GM21526 (cell line): ENCODE measurements around the gene TSEN34.

ENCODE experiments used
- ATAC-seq: cut with Tn5 transposase; IDR thresholded peaks from one replicate; pipeline ENCODE4 v1.9.1; 2021; ENCODE audit warnings: moderate library complexity; ENCODE audit not compliant: unreplicated experiment, low FRiP score

The TSEN34 gene

DNA sequence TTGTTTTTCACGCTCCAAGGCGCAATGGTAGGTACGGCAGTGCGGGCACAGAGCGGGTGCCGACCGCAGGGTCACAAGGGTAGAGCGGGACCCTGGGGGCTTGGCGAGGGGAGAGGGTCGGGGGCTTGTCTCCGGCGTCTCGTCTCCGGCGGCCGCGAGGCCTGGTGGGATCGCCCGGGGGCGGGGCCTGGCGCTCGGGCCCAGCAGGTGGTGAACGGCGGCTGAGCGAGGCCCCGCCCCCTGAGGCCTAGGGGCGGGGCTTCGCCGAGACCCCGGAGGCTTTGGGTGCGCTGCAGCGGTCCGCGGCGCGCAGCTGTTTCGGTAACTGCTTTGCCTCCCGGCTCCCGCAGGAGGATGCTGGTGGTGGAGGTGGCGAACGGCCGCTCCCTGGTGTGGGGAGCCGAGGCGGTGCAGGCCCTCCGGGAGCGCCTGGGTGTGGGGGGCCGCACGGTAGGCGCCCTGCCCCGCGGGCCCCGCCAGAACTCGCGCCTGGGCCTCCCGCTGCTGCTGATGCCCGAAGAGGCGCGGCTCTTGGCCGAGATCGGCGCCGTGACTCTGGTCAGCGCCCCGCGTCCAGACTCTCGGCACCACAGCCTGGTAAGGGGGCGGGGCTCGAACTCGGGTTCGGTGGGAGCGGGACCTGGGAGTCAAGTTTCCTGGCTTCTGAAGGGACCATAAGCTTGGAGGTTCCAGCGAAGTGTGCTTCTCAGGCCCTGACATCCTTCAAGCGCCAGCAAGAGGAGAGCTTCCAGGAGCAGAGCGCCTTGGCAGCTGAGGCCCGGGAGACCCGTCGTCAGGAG is at the start of gene TSEN34:
Gene TSEN34 (plus strand): TSS at position 298 of the 800 bp plus-strand sequence. CDS start 57 bp downstream, at position 355.
- peak; percentile 19 for ATAC-seq

DNA sequence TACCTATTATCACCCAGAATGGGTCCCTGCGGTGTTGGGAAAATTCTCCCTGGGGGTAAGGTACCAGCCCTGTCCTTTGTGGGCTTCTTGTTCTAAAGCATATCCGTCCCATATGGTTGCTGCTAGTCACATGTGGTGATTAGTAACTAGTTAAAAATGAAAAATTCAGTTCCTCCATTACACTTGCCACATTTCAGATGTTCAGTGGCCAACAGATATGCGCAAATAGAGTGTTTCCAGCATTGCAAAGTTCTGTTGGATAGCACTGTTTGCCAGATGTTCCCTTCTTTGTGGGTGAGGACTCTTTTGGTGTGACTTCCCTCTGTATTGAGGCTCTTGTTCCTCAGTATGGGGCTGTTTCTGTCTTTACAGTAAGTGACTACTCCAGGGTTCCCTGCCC is 49.8 kb upstream of the TSEN34 start:
- ATAC-seq, result no peak

DNA sequence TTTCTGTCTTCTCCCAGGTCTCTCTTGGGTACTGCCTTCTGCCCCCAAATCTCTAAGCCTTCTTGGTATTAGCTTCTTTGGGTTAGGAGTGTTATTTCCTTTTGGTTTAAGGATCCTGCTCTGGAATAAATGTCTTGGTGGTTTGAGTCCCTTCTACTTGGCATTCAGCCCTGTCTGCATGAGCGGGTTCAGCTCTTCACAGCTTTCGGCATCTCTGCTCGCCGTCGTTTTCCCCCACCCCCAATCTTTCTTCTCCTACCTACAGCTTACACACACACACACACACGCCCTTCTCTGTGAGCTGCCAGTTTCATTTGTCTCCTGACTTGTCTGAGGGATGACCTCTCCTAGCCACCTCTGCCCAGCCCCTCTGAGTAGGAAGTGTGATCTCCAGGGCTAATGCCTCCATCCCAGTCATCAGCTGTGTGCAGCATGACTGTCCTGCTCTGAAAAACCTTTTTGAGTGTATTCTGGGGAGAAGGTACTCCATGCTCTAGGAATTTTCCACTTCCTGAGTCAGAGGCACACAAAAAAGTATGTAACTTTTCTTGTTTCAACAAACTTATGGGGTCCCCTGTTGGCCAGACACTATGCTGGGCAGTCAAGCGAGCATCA is 48.8 kb upstream of the TSEN34 start:
- no peak for ATAC-seq

DNA sequence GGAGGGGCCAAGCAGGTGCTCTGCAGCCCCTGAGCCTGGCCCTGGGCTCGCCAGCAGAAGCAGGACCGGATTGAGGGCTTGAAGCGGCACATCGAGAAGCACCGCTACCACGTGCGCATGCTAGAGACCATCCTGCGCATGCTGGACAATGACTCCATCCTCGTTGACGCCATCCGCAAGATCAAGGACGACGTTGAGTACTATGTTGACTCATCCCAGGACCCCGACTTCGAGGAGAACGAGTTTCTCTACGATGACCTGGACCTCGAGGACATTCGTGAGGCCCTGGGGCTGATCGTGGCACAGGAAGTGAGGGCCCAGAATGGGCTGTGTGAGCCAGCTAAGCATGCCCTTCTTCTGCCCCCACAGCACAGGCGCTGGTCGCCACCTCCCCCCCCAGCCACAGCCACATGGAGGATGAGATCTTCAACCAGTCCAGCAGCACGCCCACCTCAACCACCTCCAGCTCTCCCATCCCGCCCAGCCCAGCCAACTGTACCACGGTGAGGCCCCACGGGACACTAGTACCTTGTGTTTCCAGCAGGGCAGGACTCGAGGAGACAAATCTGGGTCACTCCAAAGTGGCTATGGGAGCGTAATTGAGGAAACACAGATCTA is 45.5 kb upstream of the TSEN34 start:
- no peak for ATAC-seq

DNA sequence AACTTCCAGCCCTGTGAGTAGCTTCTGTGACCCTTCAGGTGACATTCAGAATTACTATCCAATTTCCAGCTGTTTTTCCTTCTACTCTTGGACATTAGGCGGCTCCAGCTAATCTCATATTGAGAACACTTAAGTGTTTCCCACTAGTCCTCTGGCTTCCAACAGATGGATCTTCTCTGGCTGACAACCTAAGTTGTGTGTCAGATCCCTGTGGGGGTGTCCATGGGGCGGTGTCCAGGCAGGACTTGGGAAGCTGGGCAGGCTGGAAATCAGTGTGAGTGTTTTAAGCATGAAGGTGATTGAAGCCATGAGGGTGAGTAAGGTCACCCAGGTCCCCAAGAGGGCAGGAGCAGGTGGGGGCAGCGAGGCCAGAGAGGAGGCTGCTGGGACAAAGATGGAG is 43.4 kb upstream of the TSEN34 start:
- ATAC-seq, result no peak

DNA sequence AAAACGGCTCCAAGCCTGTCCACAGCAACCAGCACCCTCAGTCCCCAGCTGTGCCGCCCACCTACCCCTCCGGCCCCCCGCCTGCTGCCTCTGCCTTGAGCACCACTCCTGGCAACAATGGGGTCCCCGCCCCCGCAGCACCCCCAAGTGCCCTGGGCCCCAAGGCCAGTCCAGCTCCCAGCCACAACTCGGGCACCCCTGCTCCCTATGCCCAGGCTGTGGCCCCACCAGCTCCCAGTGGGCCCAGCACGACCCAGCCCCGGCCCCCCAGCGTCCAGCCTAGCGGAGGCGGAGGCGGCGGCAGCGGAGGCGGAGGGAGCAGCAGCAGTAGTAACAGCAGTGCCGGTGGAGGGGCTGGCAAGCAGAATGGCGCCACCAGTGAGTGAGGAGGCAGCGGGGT is 43.0 kb upstream of the TSEN34 start:
- no peak for ATAC-seq

DNA sequence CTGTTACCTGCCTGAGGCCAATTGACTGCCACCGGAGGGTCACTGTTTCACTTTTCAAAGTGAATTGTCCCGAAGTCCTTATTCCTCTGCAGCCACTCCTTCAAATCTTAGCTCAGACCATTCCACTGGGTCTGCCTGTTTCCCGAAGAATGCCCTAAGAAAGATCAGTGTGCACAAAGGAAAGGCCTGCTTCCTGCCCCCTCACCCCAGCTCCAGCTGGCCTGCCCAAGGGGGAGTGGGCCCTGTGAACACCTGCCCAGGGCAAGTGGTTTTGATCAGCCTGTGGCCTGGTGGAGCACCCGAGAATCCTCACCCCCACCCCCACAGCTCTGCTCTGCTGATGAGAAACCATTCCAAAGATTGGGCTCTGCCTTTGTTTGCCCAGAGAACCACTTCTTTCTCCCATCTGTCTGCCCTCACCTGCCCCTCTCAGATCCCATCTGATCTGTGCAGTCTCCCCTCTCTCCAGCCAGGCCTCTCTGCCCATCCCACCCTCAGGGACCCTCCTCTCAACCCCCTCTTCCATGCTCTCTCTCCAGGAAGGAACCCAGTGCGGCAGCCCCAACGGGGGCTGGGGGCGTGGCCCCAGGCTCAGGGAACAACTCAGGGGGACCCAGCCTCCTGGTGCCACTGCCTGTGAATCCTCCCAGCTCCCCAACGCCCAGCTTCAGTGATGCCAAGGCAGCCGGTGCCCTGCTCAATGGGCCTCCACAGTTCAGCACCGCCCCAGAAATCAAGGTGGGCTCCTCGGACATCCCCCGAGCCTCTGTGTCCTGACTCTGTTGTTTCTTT is 41.9 kb upstream of the TSEN34 start:
- no peak for ATAC-seq

DNA sequence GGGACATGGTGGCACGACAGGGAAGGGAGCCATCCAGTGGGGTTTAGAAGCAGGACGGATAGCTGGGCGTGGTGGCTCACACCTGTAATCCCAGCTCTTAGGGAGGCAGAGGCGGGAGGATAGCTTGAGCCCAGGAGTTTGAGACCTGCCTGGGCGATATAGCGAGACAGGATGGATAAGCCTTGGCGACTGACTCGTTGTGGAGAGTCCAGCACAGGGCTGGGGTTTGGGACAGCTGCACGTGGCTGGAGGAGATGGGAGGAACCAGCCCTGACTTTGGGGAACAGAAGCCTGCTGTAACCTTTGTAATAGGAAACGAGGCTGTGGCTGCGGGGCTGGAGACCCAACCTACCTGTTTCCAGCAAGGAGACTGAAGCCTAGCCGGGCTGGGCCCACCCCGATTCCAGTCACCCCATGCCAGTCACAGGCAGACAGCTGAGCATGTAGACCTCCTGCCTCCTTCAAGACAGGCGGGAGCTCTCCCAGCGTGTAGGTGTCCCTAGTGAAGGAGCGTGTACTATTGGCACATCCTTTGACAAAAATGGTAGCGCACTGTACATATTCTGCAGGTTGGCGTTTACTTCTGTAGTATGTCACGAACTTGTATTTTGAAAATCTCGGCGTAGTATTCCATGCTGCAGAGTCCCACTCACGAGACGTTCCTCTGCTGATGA is 39.6 kb upstream of the TSEN34 start:
- no peak for ATAC-seq

DNA sequence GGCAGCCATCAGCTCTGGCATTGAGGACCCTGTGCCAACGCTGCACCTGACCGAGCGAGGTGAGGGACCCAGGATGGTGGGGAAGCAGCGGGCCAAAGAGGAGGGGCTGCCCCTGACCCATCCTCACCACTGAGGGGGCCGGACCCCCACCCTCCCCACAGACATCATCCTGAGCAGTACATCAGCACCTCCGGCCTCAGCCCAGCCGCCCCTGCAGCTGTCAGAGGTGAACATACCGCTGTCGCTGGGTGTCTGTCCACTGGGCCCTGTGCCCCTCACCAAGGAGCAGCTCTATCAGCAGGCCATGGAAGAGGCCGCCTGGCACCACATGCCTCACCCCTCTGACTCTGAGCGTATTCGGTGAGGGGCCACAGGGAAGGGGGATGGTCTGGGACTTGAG is 38.8 kb upstream of the TSEN34 start:
- ATAC-seq, result no peak

DNA sequence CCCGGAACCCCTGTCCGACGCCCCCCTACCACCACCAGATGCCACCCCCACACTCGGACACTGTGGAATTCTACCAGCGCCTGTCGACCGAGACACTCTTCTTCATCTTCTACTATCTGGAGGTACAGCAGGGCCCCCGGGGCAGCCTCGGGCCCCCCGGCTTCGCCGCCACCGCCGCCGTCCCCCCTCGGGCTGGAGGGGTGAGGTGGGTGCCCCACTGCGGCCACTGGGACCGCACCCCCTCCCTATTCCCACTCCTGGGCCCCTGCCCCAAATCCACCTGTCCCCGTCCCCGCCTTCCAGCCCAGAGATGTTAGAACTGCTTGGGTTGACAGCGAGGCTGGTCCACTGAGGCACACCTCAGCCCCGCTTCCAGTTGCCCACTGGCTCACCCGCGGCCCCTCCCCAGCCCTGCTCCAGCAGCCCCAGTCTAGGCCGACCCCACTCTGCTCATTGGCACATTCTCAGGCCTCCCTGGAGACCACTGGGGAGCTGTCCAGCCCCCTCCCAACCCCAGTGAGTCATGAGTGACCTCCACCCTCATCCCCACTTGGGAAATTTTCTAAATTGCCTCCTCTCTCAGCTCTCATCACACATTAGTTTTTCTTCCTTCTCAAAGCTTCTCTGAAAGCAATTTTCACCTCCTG is 38.1 kb upstream of the TSEN34 start:
- no peak for ATAC-seq

DNA sequence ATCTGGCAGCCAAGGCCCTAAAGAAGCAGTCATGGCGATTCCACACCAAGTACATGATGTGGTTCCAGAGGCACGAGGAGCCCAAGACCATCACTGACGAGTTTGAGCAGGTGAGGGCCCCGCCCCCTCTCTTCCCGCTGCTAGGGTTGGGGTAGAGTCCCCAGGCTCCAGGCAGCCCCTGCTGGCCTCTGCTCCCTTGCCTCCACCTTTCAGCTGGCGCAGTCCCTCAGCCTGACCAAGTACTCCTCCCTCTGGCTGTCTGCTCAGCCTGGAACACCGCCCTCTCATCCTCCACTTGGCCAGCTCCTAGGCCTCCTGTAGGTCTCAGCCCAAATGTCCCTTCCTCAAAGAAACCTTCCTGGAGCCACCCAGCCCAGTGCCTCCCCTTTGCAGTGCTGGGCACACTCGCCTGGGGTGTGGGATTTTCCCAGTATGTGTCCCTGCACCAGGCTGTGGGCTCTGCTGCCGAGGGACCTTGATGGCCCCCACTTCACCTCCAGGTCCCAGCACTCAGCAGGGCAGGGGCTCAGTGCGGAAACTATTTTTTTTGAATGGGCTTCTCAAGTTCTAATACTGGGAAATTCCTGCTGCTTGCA is 37.3 kb upstream of the TSEN34 start:
- ATAC-seq, result no peak

DNA sequence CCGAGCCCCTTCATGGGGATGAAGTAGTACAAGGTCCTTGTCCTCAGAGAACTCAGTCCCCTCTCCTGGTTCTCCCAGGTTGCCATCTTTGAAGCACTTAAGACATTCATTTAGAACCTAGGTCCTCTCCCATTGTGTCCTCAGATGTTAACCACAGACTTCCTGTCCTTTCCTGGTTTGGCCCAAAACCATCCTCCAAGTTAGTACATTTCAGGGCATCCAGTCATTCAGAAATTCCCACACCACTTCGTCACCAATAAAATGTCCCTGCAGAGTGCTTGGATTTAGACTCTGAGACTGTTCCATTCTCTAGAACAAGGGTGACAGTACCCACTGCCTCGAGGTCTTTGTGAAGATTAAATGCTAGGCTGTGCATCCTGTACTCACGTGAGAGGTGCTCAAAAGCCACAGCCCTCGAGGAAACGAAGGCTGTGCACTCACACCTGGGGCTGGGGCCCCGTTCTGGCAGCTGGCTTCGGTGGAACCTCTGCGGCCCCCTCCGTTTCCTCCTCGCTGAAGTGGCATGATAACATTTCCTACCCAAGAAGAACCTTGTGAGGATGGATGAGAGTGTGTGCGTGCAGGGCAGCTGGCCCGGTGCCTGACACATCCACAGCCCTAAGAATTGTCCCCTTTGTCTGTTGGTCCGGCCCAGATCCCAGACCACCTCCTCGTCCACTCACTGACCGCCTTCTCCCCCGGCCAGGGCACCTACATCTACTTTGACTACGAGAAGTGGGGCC is 36.3 kb upstream of the TSEN34 start:
- ATAC-seq, result no peak

DNA sequence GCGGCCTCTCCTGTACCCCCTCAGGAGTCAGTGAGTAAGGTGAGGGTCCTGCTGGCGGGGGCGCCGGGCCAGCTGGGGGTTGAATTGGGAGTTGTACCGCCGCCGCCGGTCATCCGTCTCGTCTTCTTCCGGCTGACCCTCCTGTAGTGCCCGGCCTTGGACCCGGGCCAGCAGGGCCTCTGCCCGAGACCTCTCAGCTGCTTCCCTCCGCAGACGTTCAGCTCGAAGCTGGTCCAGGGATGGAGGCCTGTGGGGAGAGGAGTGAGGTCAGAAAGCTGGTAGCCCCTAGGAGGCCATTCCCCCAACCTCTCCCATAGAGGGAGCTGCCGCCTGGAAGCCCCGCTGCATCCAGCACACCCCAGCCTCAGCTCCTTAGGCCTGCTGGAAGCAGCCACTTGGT is 35.4 kb upstream of the TSEN34 start:
- no peak for ATAC-seq

DNA sequence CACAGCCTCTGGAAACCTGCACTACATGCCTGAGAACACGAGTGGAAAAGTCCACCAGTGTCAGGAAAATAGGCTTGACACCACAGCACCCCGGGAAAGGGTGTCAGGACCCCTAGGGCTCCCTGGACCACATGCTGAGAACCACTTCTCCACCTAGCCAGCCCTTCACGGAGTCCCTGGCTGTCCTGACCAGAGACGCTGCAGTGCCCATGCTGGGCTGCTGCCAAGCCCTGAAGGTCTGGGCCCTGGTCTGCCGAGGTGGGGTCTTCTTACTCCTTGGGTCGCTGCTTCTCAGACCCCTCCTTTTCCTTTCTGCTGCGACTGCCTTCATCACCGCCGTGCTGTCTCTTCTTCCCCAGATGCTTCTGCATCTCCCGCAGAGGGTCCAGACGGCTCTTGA is 34.6 kb upstream of the TSEN34 start:
- no peak for ATAC-seq

DNA sequence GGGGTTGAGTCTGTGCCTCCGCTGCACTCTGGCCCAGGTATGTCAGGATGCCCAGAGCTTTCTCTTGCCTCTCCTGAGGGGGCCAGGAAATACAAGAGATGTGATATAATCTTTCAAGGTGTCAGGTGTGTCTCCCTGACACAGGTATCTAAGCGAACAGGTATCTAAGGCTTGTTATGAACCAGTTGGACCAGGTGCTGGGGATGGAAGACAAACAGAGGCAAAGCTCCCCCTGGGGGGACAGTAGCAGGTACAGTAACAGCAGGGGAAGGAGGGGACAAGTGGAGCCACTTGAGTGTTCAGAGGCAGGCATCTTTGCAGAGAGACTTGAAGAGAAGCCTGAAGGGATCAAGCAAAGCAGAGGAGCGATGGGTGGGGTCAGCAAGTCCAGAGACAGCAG is 34.2 kb upstream of the TSEN34 start:
- ATAC-seq, result no peak

DNA sequence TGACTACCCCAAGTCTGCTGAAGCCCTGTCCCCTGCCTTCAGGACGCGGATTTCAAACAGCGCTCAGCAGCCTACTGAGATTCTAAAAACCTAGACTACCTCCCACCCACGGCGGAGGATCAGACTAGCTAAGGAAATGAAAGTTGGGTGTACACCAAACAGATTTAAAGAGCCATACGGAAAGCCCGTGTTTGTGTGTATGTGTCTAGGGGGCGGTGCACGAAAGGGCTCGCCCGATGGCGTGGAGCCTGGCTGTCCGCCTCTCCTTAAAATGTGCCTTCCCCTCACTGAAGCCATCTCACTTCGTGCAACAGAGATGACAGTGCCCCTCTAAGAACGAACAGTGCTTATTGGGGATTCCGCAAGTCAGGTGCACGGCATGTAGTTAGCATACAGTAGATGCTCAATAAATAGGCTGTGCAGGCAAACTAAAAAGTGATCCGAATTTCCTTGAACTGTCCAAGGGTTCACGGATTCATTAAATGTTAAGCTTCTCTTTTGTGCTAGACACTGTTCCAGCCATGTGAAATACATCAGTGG is 32.2 kb upstream of the TSEN34 start:
- no peak for ATAC-seq

DNA sequence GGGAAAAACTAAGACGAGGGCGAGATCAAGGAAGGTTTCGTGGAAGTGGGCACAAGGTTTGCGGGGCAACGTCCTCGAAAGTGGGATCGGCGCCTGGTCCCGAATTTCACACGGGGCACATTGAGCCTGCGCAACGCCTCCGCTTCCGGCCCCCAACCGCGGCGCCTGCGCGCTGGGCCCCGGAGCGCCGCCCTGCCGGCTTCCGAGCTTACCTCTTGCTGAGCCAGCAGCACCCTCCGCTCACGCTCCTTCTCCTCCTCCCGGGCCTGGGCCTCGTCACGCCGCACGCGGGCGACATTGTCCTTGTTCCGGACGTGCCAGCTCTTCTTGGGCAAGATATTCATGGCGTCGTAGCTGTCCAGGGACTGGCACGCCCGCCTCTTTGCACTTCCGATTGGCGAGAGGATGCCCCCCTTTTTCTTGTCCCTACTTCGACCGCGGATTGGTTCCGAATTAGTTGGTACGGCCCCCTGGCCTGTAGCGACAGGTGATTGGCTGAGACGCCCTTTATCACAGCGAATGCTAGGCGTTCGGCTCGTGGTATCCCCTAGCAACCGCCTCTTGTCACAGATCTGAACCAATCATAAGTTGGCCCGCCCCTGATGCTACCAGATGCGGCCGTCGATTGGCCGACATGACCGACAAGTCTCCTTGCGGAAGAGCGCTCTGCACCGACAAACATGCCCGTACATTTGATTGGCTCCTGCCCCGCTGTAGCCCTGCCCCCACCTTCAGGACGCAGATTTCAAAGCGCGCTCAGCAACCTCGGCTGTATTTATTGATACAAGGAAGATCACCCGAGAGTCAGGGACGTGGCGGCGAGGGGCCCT is 31.5 kb upstream of the TSEN34 start, which contains the start of gene LENG1:
Gene LENG1 (minus strand): TSS at position 370 of the 830 bp plus-strand sequence. CDS start 26 bp downstream, at position 344.
- peak; percentile 83 for ATAC-seq
